Measurements from ENCODE around the gene ST7.

- TF ChIP-seq ZNF274 (IDR thresholded peaks at IDR 0.05; ENCODE audit: low read depth, low read length), result no peak
- no peak for TF ChIP-seq SUZ12 (IDR thresholded peaks at IDR 0.05; ENCODE audit: extremely low read depth, insufficient read depth, insufficient read length)
- TF ChIP-seq YY1 (IDR thresholded peaks at IDR 0.05; ENCODE audit: insufficient read depth, insufficient read length), result no peak
These were observed 225.3 kb downstream of the ST7 start for GRCh38 chr7:117178600-117178999.
